CD14-positive monocyte (primary cell): Measurements from ENCODE around the gene B4GALNT3. TPM values are rescaled to one million over a fixed set of nuclear protein-coding genes. Genes with fewer than 3 reads are reported as not detected.
A peak's percentile ranks its signal among the peaks of the same experiment; 100 is the strongest.

Source experiments
- DNase-seq, 3 donors: peaks; one replicate each; pipeline ENCODE4 v3.0.0-alpha.2; 2011 to 2022
- H2AFZ ChIP-seq: 2 replicates; pipeline ENCODE4 v1.6.0; 2012; ENCODE audit warnings: mild to moderate bottlenecking, low read depth, low read length, inconsistent platforms; ENCODE audit not compliant: insufficient read depth, poor library complexity, severe bottlenecking
- H3K27ac ChIP-seq, 2 donors: 1 replicate in 1 of 2; 2 replicates in 1 of 2; pipeline ENCODE4 v1.5.1; 2012 to 2013; ENCODE audit warnings: low read length in 2 of 2, control low read depth in 1 of 2, inconsistent platforms in 1 of 2, low read depth in 1 of 2, mild to moderate bottlenecking in 1 of 2
- H3K27me3 ChIP-seq, 2 donors: one replicate each; pipeline versions ENCODE4 v1.6.0 to v1.6.1; 2011 to 2013; ENCODE audit warnings: low read length in 2 of 2; ENCODE audit not compliant: control insufficient read depth in 2 of 2, insufficient read depth in 2 of 2
- H3K36me3 ChIP-seq, 2 donors: replicated peaks in 1 of 2; 1 replicate in 1 of 2; 2 replicates in 1 of 2; pipeline versions ENCODE4 v1.5.1 to v1.6.1; 2012 to 2013; ENCODE audit warnings: low read length in 2 of 2, control low read depth in 1 of 2, inconsistent platforms in 1 of 2, mild to moderate bottlenecking in 1 of 2; ENCODE audit not compliant: insufficient read depth in 2 of 2, control insufficient read depth in 1 of 2
- H3K4me1 ChIP-seq, 2 donors: 1 replicate in 1 of 2; 2 replicates in 1 of 2; pipeline versions ENCODE4 v1.5.1 to v1.6.1; 2012 to 2013; ENCODE audit warnings: low read length in 2 of 2, control low read depth in 1 of 2, inconsistent platforms in 1 of 2, mild to moderate bottlenecking in 1 of 2, moderate library complexity in 1 of 2; ENCODE audit not compliant: insufficient read depth in 2 of 2, control insufficient read depth in 1 of 2
- H3K4me2 ChIP-seq: replicated peaks from 2 replicates; pipeline ENCODE3; 2012; ENCODE audit warnings: low read length, moderate library complexity, mild to moderate bottlenecking; ENCODE audit not compliant: poor library complexity, severe bottlenecking; ENCODE audit errors: extremely low read depth
- H3K4me3 ChIP-seq, 3 experiments: fragments of 200-600 bp in 1 of 3; sonication (generic) in 1 of 3; replicated peaks in 1 of 3; 1 replicate in 2 of 3; 2 replicates in 1 of 3; pipeline ENCODE4 v1.5.1; 2011 to 2013; ENCODE audit warnings: low read length in 3 of 3, mild to moderate bottlenecking in 3 of 3, control low read depth in 2 of 3, low read depth in 2 of 3, inconsistent platforms in 1 of 3, moderate library complexity in 1 of 3
- H3K79me2 ChIP-seq: 2 replicates; pipeline ENCODE4 v1.6.0; 2012; ENCODE audit warnings: mild to moderate bottlenecking, control low read depth, inconsistent platforms, low read length, moderate library complexity; ENCODE audit not compliant: insufficient read depth
- H3K9ac ChIP-seq: 2 replicates; pipeline ENCODE4 v1.6.0; 2017; ENCODE audit warnings: low read length, mild to moderate bottlenecking; ENCODE audit not compliant: insufficient read depth, poor library complexity, severe bottlenecking
- H3K9me3 ChIP-seq, 2 donors: replicated peaks in 1 of 2; 1 replicate in 1 of 2; 2 replicates in 1 of 2; pipeline versions ENCODE4 v1.5.1 to v1.6.1; 2012 to 2013; ENCODE audit warnings: low read length in 2 of 2, control low read depth in 1 of 2; ENCODE audit not compliant: control insufficient read depth in 1 of 2, insufficient read depth in 1 of 2
- H4K20me1 ChIP-seq: 2 replicates; pipeline ENCODE4 v1.6.0; 2012; ENCODE audit warnings: mild to moderate bottlenecking, low read length, control low read depth, moderate library complexity; ENCODE audit not compliant: insufficient read depth
- H3K27ac Mint-ChIP-seq, 7 donors: one replicate each; pipeline ENCODE4 v1.8.0; 2020; ENCODE audit warnings: mild to moderate bottlenecking in 7 of 7, mixed read lengths in 7 of 7, moderate library complexity in 6 of 7, inconsistent platforms in 2 of 7
- H3K27me3 Mint-ChIP-seq, 3 donors: one replicate each; pipeline ENCODE4 v1.8.0; 2021 to 2022; ENCODE audit warnings: low read depth in 3 of 3, mild to moderate bottlenecking in 3 of 3, mixed read lengths in 3 of 3, moderate library complexity in 3 of 3, inconsistent platforms in 1 of 3
- H3K36me3 Mint-ChIP-seq, 2 donors: one replicate each; pipeline ENCODE4 v1.8.0; 2020; ENCODE audit warnings: mixed read lengths in 2 of 2, inconsistent platforms in 1 of 2, mild to moderate bottlenecking in 1 of 2
- H3K4me1 Mint-ChIP-seq: one replicate; pipeline ENCODE4 v1.8.0; 2020; ENCODE audit warnings: mild to moderate bottlenecking, mixed read lengths
- H3K4me3 Mint-ChIP-seq, 2 donors: one replicate each; pipeline ENCODE4 v1.8.0; 2020; ENCODE audit warnings: mild to moderate bottlenecking in 2 of 2, mixed read lengths in 2 of 2, moderate library complexity in 1 of 2
- H3K9me3 Mint-ChIP-seq, 7 donors: one replicate each; pipeline ENCODE4 v1.8.0; 2020 to 2022; ENCODE audit warnings: mixed read lengths in 7 of 7, mild to moderate bottlenecking in 6 of 7, moderate library complexity in 6 of 7, inconsistent platforms in 2 of 7
- WGBS: methylation state at CpG from one replicate; pipeline ENCODE4 v1.1.5; 2013; ENCODE audit warnings: missing lambda C conversion rate; ENCODE audit not compliant: insufficient coverage; 5-methylcytosine and 5-hydroxymethylcytosine counted together
- intact Hi-C, 2 donors: fragments of 100-400 bp; cut with micrococcal nuclease; formaldehyde crosslinking; loops; one replicate each; pipeline versions ENCODE4 v1.15.0 to v1.15.1; 2023
- polyA plus RNA-seq, 3 donors: library from polyadenylated mRNA; depleted of rRNA in 1 of 3; unstranded in 2 of 3; stranded (reverse) in 1 of 3; fragments of 300-500 nt in 2 of 3; fragments of >200 nt in 1 of 3; fragmentation: Illumina TruSeq in 2 of 3; gene quantifications; 1 replicate in 2 of 3; 2 replicates in 1 of 3; pipeline ENCODE4 v1.2.3, GENCODE V29; 2012 to 2021
- TF ChIP-seq, protein P1 (sequence below): fragments of 200-600 bp; IDR thresholded peaks from one replicate; pipeline ENCODE4 v1.8.0; 2022; ENCODE audit warnings: antibody characterized with exemption, mild to moderate bottlenecking

B4GALNT3 gene
- polyA plus RNA-seq, 3 donors: 0.09 to 0.10 TPM; not detected in 1

- no peaks in the 10 kb centered on the region for H3K9me3 ChIP-seq
- no peak overlapping the region for H3K4me3 Mint-ChIP-seq
- H3K36me3 ChIP-seq: no peaks in the 10 kb centered on the region
- peaks cover 41 to 48% of the 10 kb centered on the region in 2 donors for H3K4me1 ChIP-seq
- no peak overlapping the region for H3K4me3 ChIP-seq
- H3K9me3 Mint-ChIP-seq: no peaks in the 10 kb centered on the region
- no peaks in the 10 kb centered on the region for H3K27me3 Mint-ChIP-seq
- H3K79me2 ChIP-seq: peaks cover 7% of the 10 kb centered on the region
- H3K27ac ChIP-seq: no peak overlapping the region
- H3K27me3 ChIP-seq: no peaks in the 10 kb centered on the region
- no peak overlapping the region for H3K4me2 ChIP-seq
- no peaks in the 10 kb centered on the region for H4K20me1 ChIP-seq
- H3K9ac ChIP-seq: no peak overlapping the region
- TF ChIP-seq, protein P1, sequence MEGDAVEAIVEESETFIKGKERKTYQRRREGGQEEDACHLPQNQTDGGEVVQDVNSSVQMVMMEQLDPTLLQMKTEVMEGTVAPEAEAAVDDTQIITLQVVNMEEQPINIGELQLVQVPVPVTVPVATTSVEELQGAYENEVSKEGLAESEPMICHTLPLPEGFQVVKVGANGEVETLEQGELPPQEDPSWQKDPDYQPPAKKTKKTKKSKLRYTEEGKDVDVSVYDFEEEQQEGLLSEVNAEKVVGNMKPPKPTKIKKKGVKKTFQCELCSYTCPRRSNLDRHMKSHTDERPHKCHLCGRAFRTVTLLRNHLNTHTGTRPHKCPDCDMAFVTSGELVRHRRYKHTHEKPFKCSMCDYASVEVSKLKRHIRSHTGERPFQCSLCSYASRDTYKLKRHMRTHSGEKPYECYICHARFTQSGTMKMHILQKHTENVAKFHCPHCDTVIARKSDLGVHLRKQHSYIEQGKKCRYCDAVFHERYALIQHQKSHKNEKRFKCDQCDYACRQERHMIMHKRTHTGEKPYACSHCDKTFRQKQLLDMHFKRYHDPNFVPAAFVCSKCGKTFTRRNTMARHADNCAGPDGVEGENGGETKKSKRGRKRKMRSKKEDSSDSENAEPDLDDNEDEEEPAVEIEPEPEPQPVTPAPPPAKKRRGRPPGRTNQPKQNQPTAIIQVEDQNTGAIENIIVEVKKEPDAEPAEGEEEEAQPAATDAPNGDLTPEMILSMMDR: no peak
- 53% methylated on average over 3 of the region's 7 CpGs for WGBS
- H3K27ac Mint-ChIP-seq: peak overlapping the region in 2 of 7 donors; percentile 42 to 44
- H2AFZ ChIP-seq: no peak overlapping the region
- peaks cover 50% of the 10 kb centered on the region for H3K4me1 Mint-ChIP-seq
- no peak for DNase-seq
- peaks cover 7 to 16% of the 10 kb centered on the region in 2 donors for H3K36me3 Mint-ChIP-seq
- intact Hi-C loops: loop anchor here in 1 of 2 donors (5.0 kb wide), 1 partner anchor 37 kb away; no protein-coding TSS in a partner anchor
Observed at GRCh38 chr12:604956-605355, 145.2 kb downstream of the B4GALNT3 start.

DNA sequence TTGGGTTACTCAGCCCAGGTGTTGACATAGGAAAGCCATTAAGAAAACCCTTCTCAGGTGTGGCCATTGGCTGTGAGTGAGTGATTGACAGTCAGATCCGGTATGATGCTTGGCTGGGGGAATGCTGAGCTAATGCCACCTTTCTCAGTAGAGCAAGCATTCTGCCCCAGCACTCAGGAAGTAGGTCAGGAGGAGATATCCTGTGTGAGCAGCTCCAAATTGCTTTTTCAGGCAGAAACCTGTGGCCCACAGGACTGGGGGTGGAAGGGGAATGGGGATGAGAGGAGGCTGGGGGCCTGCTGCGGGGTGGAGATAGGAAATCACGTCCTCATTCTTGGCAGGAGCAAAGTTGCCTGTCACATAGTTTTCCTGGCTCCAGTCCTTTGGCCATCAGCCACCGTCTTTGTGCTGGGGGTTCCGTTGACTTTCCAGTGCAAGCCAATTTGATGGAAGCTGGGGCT is 147.8 kb downstream of the B4GALNT3 start:
- Histone ChIP-seq H3K4me1 (peaks cover 68 to 75% of the 10 kb centered on the region in 2 donors), H3K27me3 (no peaks in the 10 kb centered on the region), H3K4me3 (no peak overlapping the region), H4K20me1 (no peaks in the 10 kb centered on the region), H3K9me3 (no peaks in the 10 kb centered on the region), H2AFZ (no peak overlapping the region), H3K9ac (no peak overlapping the region), H3K27ac (no peak overlapping the region), H3K4me2 (no peak overlapping the region), H3K36me3 (no peaks in the 10 kb centered on the region), H3K79me2 (peaks cover 7% of the 10 kb centered on the region)
- Mint-ChIP-seq H3K27me3 (peaks cover 0 to 4% (median 0%) of the 10 kb centered on the region in 3 donors), H3K9me3 (peaks cover 0 to 2% (median 0%) of the 10 kb centered on the region in 7 donors), H3K36me3 (peaks cover 7 to 15% of the 10 kb centered on the region in 2 donors), H3K27ac (peak overlapping the region in 5 of 7 donors; percentile 14 to 68 (median 55)), H3K4me1 (peaks cover 74% of the 10 kb centered on the region), H3K4me3 (no peak overlapping the region)
- intact Hi-C loops: loop anchor here in 1 of 2 donors (5.0 kb wide), 1 partner anchor 35 kb away; no protein-coding TSS in a partner anchor
- 20% methylated on average over 2 of the region's 5 CpGs for WGBS
- no peak for DNase-seq
- TF ChIP-seq, protein P1: no peak
